ENCODE measurements around the gene IMMP2L. TPM values are rescaled to one million over a fixed set of nuclear protein-coding genes. Genes with fewer than 3 reads are reported as not detected.

IMMP2L gene
- total and polyA plus RNA-seq, 2 of the 8 experiments (the other 6 are each of a cell fraction or from before 2014, with no cell fraction given): 2.3 to 10.1 TPM

DNA sequence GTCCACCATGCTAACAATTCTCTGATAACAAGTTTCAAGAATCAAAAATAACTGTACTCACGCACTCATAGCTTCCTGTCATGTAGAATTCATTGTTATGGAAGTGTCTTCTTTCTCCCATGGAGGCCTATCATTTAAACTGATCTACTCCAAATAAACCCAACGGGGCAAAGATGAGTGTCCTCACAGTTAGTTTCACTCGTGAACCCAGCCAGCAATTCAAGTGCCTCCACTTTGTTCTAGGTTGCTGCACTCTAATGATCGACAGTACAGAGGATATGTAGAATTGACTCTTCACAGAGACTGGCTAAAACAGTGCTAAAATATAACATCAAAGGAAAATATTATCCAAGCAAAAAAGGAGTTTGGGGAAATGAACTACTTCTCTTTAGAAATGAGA, 360.0 kb downstream of the IMMP2L start:
- no peak overlapping the region for H3K9ac ChIP-seq (replicated peaks in 1 of 4; ENCODE audit: extremely low read depth in 1 of 4, low read depth in 3 of 4, low read length in 3 of 4)
- no peak overlapping the region for H4K5ac ChIP-seq (ENCODE audit: insufficient read length, low read depth, low read length)
- no peaks in the 10 kb centered on the region for H4K20me1 ChIP-seq (replicated peaks in 1 of 2; ENCODE audit: control insufficient read depth in 1 of 2, insufficient read depth in 2 of 2, low read length in 2 of 2)
- H3K4me1 ChIP-seq (replicated peaks in 1 of 4; ENCODE audit: control insufficient read depth in 3 of 4, insufficient read depth in 4 of 4, low read length in 3 of 4): no peaks in the 10 kb centered on the region
- TF ChIP-seq SRF (IDR thresholded peaks at IDR 0.05; ENCODE audit: low read depth, low read length): no peak
- DNase-seq (ENCODE audit: low read depth in 1 of 2, low spot score in 2 of 2): no peak
- no peak overlapping the region for H2BK20ac ChIP-seq (ENCODE audit: low read length)
- no peaks in the 10 kb centered on the region for H3K79me2 ChIP-seq (ENCODE audit: control insufficient read depth in 1 of 2, insufficient read depth in 2 of 2, low read length in 2 of 2)
- H3K4me3 ChIP-seq (ENCODE audit: extremely low read depth in 1 of 4, insufficient read depth in 2 of 4, low read depth in 3 of 4, low read length in 4 of 4): no peak overlapping the region
- no peak overlapping the region for H2AK5ac ChIP-seq (ENCODE audit: low read depth, low read length)
- no peak overlapping the region for H2BK5ac ChIP-seq (ENCODE audit: low read depth, low read length)
- no peak overlapping the region for H3K56ac ChIP-seq (replicated peaks; ENCODE audit: insufficient read length, low read depth, low read length)
- H3K23ac ChIP-seq (ENCODE audit: insufficient read length): no peak overlapping the region
- H2BK15ac ChIP-seq (ENCODE audit: low read length): no peak overlapping the region
- no peak overlapping the region for H4K91ac ChIP-seq (replicated peaks; ENCODE audit: insufficient read length, low read length)
- no peak for FAIRE-seq
- no peaks in the 10 kb centered on the region for H3K36me3 ChIP-seq (ENCODE audit: control insufficient read depth in 2 of 4, insufficient read depth in 4 of 4, low read length in 3 of 4)
- 94% methylated on average over 4 of the region's 4 CpGs; no CpG with 5 or more reads in 1 of the 2 experiments for WGBS, 2 experiments (ENCODE audit: extremely low coverage in 1 of 2, insufficient coverage in 1 of 2, insufficient read length in 1 of 2, insufficient replicate concordance in 2 of 2, low coverage in 1 of 2, low lambda C conversion rate in 2 of 2, missing lambda C conversion rate in 1 of 2)
- H3K79me1 ChIP-seq (ENCODE audit: low read depth, low read length): no peaks in the 10 kb centered on the region
- ChIA-PET CTCF (ENCODE audit: partially characterized antibody) (interaction anchor here (0.8 kb wide), 1 partner anchor 529 kb away, joined by 3 read pairs; no protein-coding TSS in a partner anchor), POLR2A (ENCODE audit: partially characterized antibody) (no interaction called here)
- H3K27me3 ChIP-seq (replicated peaks in 1 of 4; ENCODE audit: control insufficient read depth in 3 of 4, extremely low read depth in 1 of 4, insufficient read depth in 3 of 4, low read length in 3 of 4): no peaks in the 10 kb centered on the region
- H2AFZ ChIP-seq (ENCODE audit: low read length): no peak overlapping the region
- no peak overlapping the region for H2BK120ac ChIP-seq (replicated peaks; ENCODE audit: low read depth, low read length)
- no peak overlapping the region for H3K14ac ChIP-seq (ENCODE audit: insufficient read length)
- H3K23me2 ChIP-seq (ENCODE audit: low read depth, low read length): no peaks in the 10 kb centered on the region
- H2BK12ac ChIP-seq (ENCODE audit: low read depth, low read length): no peak overlapping the region
- no peaks in the 10 kb centered on the region for H3K9me3 ChIP-seq (ENCODE audit: insufficient read depth in 2 of 2, low read depth in 1 of 2, low read length in 1 of 2)
- H4K8ac ChIP-seq (ENCODE audit: extremely low read depth, insufficient read depth, low read length): no peak overlapping the region
- no peak overlapping the region for H3K18ac ChIP-seq (ENCODE audit: extremely low read depth, low read length)
- no peak overlapping the region for H3K4ac ChIP-seq (replicated peaks; ENCODE audit: insufficient read length, low read depth, low read length)
- H3K4me2 ChIP-seq (ENCODE audit: insufficient read depth in 1 of 2, low read depth in 2 of 2, low read length in 2 of 2): no peak overlapping the region
- H3K27ac ChIP-seq (ENCODE audit: low read depth, low read length): no peak overlapping the region

Measured in H1 (cell line).